Transverse colon (tissue), 4 donors: ENCODE results near the gene ADGRL2. TPM values are rescaled to one million over a fixed set of nuclear protein-coding genes. Genes with fewer than 3 reads are reported as not detected.

ENCODE experiments used
- DNase-seq: peaks from one replicate; pipeline ENCODE4 v3.0.0-alpha.2; 2019
- H3K27ac ChIP-seq, 4 donors: fragments of 200-600 bp; sonication (generic); 2 replicates each; pipeline ENCODE4 v1.5.1; 2016 to 2018; ENCODE audit warnings: inconsistent platforms in 4 of 4
- H3K27me3 ChIP-seq: fragments of 200-600 bp; sonication (generic); 2 replicates; pipeline ENCODE4 v1.5.1; 2017; ENCODE audit warnings: inconsistent platforms
- H3K36me3 ChIP-seq, 4 donors: fragments of 200-600 bp; sonication (generic); 2 replicates each; pipeline ENCODE4 v1.5.1; 2017 to 2019; ENCODE audit warnings: inconsistent platforms in 4 of 4
- H3K4me1 ChIP-seq, 4 donors: fragments of 200-600 bp; sonication (generic); 2 replicates each; pipeline ENCODE4 v1.5.1; 2017 to 2020; ENCODE audit warnings: inconsistent platforms in 4 of 4
- H3K4me3 ChIP-seq, 4 donors: fragments of 200-600 bp; sonication (generic); 1 replicate in 1 of 4; 2 replicates in 3 of 4; pipeline versions ENCODE4 v1.5.1 to v1.6.1; 2017 to 2019; ENCODE audit warnings: inconsistent platforms in 4 of 4
- H3K9me3 ChIP-seq, 2 donors: fragments of 200-600 bp; sonication (generic); 2 replicates each; pipeline ENCODE4 v1.5.1; 2017 to 2019; ENCODE audit warnings: inconsistent platforms in 2 of 2
- EP300 ChIP-seq: sonication (generic); formaldehyde crosslinking; IDR thresholded peaks from one replicate; pipeline ENCODE4 v1.6.1; 2017; ENCODE audit warnings: antibody characterized with exemption, low read depth
- POLR2A ChIP-seq: fragments of 450-650 bp; IDR thresholded peaks from one replicate; pipeline ENCODE4 v1.6.1; 2016; ENCODE audit warnings: antibody characterized with exemption, mild to moderate bottlenecking, moderate library complexity
- POLR2AphosphoS5 ChIP-seq, 3 donors: sonication (generic); formaldehyde crosslinking; IDR thresholded peaks; one replicate each; pipeline ENCODE4 v1.6.1; 2016; ENCODE audit warnings: antibody characterized with exemption in 3 of 3
- WGBS, 2 donors: methylation state at CpG; one replicate each; pipeline ENCODE4 v1.1.5; 2018; ENCODE audit warnings: low coverage in 1 of 2; 5-methylcytosine and 5-hydroxymethylcytosine counted together
- in situ Hi-C, 4 donors: fragments of 200-750 bp; cut with MboI; loops; one replicate each; pipeline versions ENCODE4 v1.15.0 to v1.15.1; 2017; ENCODE audit warnings: low sequenced_read_pairs in 3 of 4, low pct_ligation_motif_present in 1 of 4, low pct_unique_long_range_greater_than_20kb in 1 of 4
- intact Hi-C: fragments of 100-400 bp; cut with DNase I; formaldehyde crosslinking; loops from one replicate; pipeline ENCODE4 v1.15.1; 2023; ENCODE audit warnings: low total_unique reads
- total RNA-seq, 4 donors: library from RNA; depleted of rRNA; stranded (reverse); fragments of >200 nt; gene quantifications; one replicate each; pipeline ENCODE4 v1.1.0, GENCODE V29; 2016
- TF ChIP-seq, protein P1 (sequence below), 5 experiments: fragments of 200-600 bp in 3 of 5; fragments of 450-650 bp in 2 of 5; sonication (generic) in 3 of 5; IDR thresholded peaks; 1 replicate in 2 of 5; 2 replicates in 3 of 5; pipeline ENCODE4 v1.5.1; 2016 to 2017; ENCODE audit warnings: antibody characterized with exemption in 5 of 5, inconsistent platforms in 3 of 5, mild to moderate bottlenecking in 2 of 5, moderate library complexity in 1 of 5

ADGRL2 gene
- total RNA-seq, 4 donors from 2014 or later = 11.5 to 16.5 (median 14.1) TPM

DNA sequence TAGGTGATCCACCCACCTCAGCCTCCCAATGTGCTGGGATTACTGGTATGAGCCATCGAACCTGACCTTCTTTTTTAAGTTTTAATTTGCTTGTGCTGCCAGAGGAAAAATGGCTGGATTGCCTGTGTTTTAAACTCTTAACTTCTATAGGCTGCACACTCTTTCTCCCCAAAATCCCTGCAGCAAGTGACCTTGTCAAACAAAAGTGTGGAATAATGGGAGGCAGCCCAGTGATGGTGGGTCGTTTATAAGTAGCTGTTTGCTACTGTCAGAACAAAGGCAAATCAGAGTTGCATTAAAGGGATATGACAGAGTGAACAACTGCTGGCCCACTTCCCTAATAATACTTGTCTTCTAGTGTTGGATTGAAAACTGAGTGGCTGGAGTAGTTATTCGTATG, 74.2 kb downstream of the ADGRL2 start:
- in situ Hi-C loops (no loop called here), intact Hi-C loops (no loop called here)
- Histone ChIP-seq H3K36me3 (no peaks in the 10 kb centered on the region), H3K27me3 (no peaks in the 10 kb centered on the region), H3K4me1 (peaks cover 0 to 31% (median 18%) of the 10 kb centered on the region in 4 donors), H3K4me3 (no peak overlapping the region), H3K9me3 (no peaks in the 10 kb centered on the region), H3K27ac (no peak overlapping the region)
- 63 to 100% methylated on average over 1 to 3 of the region's 3 CpGs for WGBS, 2 donors
- no peak for DNase-seq
- no peak for TF ChIP-seq EP300
- TF ChIP-seq POLR2A = no peak
- no peak for TF ChIP-seq POLR2AphosphoS5 (IDR thresholded peaks at IDR 0.05)
- TF ChIP-seq, protein P1, sequence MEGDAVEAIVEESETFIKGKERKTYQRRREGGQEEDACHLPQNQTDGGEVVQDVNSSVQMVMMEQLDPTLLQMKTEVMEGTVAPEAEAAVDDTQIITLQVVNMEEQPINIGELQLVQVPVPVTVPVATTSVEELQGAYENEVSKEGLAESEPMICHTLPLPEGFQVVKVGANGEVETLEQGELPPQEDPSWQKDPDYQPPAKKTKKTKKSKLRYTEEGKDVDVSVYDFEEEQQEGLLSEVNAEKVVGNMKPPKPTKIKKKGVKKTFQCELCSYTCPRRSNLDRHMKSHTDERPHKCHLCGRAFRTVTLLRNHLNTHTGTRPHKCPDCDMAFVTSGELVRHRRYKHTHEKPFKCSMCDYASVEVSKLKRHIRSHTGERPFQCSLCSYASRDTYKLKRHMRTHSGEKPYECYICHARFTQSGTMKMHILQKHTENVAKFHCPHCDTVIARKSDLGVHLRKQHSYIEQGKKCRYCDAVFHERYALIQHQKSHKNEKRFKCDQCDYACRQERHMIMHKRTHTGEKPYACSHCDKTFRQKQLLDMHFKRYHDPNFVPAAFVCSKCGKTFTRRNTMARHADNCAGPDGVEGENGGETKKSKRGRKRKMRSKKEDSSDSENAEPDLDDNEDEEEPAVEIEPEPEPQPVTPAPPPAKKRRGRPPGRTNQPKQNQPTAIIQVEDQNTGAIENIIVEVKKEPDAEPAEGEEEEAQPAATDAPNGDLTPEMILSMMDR (IDR thresholded peaks at IDR 0.05) = no peak

DNA sequence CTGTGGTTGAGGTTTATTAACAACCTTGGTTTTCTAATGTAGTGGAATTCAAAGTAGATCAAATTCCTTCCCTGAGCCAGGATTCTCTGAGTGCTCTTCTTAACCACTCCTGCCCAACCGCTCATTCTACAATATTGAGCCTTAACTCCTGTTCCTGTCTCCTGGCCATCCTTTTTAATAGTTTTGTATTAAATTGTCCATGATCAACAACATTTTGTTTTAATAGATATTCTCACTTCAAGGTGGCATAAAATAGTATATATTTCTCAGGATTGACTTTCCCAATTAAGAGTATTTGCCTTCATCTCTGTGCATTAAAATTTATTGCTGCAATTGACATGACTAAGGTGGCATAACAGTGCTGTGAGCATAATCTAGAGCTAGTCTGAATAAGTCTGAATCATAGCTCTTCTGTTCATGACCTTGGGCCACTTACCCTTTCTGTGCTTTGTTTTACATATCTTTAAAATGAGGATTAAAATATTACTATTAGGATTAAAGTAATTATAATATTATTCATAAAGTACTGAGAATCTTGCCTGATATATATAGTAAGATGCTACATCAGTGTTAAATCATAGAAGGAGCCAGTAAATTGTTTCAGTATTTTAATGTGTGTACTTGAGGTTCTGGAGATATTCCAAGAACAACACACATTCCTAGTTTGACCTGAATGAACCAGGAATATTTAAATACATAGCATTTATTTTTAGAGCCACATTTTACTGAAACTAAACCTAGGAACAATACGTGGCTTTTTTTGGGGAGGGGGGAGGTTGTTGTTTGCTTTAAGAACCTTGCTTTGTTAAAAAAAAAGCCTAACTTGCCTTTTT, 76.4 kb downstream of the ADGRL2 start:
- Histone ChIP-seq H3K27ac (peak overlapping the region in 1 of 4 donors; percentile 18), H3K4me3 (no peak overlapping the region)
- intact Hi-C loops = no loop called here

DNA sequence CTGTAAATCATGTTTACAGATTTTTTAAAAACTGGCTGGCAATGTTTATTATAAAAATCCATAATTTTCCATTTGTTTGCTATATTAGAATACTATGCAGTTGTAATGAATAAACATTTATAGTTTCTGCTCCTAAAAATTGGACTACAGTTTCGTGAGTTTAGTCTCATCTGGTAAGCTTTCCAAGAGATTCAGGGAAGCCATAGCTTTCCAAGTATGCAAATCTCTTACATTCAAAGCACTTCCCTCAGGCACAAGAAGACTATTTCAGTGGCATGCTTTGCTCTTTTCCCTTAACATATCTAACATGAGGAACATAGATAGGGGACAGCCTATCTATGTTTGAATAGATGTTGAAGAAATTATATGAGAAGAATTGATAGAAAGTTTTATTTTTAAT, 77.2 kb downstream of the ADGRL2 start:
- Histone ChIP-seq H3K27ac (no peak overlapping the region), H3K36me3 (no peaks in the 10 kb centered on the region), H3K27me3 (no peaks in the 10 kb centered on the region), H3K4me3 (no peak overlapping the region), H3K9me3 (no peaks in the 10 kb centered on the region), H3K4me1 (peaks cover 0 to 32% (median 18%) of the 10 kb centered on the region in 4 donors)
- DNase-seq = no peak
- intact Hi-C loops (no loop called here), in situ Hi-C loops (no loop called here)
- WGBS, 2 donors = 46 to 53% methylated on average over 1 of the region's 1 CpG
- TF ChIP-seq, protein P1 (IDR thresholded peaks at IDR 0.05) = no peak
- TF ChIP-seq POLR2A (no peak), POLR2AphosphoS5 (IDR thresholded peaks at IDR 0.05) (no peak), EP300 (no peak)

More for the DNA sequence above, 76.4 kb downstream of the ADGRL2 start:
- no peak for DNase-seq
- H3K9me3 ChIP-seq = no peaks in the 10 kb centered on the region
- in situ Hi-C loops = no loop called here
- no peaks in the 10 kb centered on the region for H3K27me3 ChIP-seq
- peaks cover 0 to 31% (median 18%) of the 10 kb centered on the region in 4 donors for H3K4me1 ChIP-seq
- WGBS, 2 donors = 44 to 59% methylated on average over 2 of the region's 2 CpGs
- TF ChIP-seq, protein P1 (IDR thresholded peaks at IDR 0.05) = no peak
- TF ChIP-seq POLR2A (no peak), EP300 (no peak), POLR2AphosphoS5 (IDR thresholded peaks at IDR 0.05) (no peak)
- H3K36me3 ChIP-seq = no peaks in the 10 kb centered on the region

DNA sequence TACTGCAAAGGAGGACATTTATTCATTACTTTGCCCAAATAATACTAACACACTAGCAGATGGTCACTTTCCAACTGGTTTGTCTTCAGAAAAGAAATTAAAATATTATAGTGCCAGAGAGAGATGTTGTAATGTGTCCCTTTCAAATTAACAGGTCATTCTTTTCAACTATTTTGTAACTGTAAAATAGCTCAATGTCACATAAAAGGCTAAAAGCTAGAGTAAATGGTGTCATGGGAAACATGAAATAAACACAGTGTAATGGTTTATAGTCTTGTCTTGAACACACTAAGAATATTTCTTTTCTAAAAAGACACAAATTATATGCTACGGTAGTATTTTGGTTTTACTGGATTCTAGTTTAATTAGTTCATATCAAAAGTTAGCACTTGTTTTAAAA, 77.8 kb downstream of the ADGRL2 start:
- intact Hi-C loops (no loop called here), in situ Hi-C loops (no loop called here)
- TF ChIP-seq EP300 (no peak), POLR2AphosphoS5 (IDR thresholded peaks at IDR 0.05) (no peak), POLR2A (no peak)
- TF ChIP-seq, protein P1 (IDR thresholded peaks at IDR 0.05) = no peak
- Histone ChIP-seq H3K36me3 (no peaks in the 10 kb centered on the region), H3K27me3 (no peaks in the 10 kb centered on the region), H3K4me1 (peaks cover 0 to 38% (median 18%) of the 10 kb centered on the region in 4 donors), H3K9me3 (no peaks in the 10 kb centered on the region), H3K4me3 (no peak overlapping the region), H3K27ac (no peak overlapping the region)
- no peak for DNase-seq
- 73 to 75% methylated on average over 1 of the region's 1 CpG for WGBS, 2 donors
